ENCODE data around the gene LILRB5. TPM values are rescaled to one million over a fixed set of nuclear protein-coding genes. Genes with fewer than 3 reads are reported as not detected.
"Not testable (repeated sequence)": the region's sequence is repeated elsewhere in the genome, so short reads cannot be mapped to it uniquely, and the experiment has no call there.

The LILRB5 gene
- total and polyA plus RNA-seq, 2 of the 8 experiments (the other 6 are each of a cell fraction or from before 2014, with no cell fraction given): 0.05 TPM; not detected in 1

GRCh38 chr19:54229146-54229545 is 27.9 kb downstream of the LILRB5 start (continued):
- TF ChIP-seq EZH2 (IDR thresholded peaks at IDR 0.05; ENCODE audit: low read depth, low read length, severe bottlenecking): no peak

GRCh38 chr19:54224619-54225018 is 32.5 kb downstream of the LILRB5 start:
- H4K20me1 ChIP-seq (replicated peaks in 1 of 2; ENCODE audit: control insufficient read depth in 1 of 2, insufficient read depth in 2 of 2, low read length in 2 of 2); H4K5ac ChIP-seq (ENCODE audit: insufficient read length, low read depth, low read length); H2BK120ac ChIP-seq (replicated peaks; ENCODE audit: low read depth, low read length); H3K27ac ChIP-seq (ENCODE audit: low read depth, low read length); H3K23ac ChIP-seq (ENCODE audit: insufficient read length); H2BK5ac ChIP-seq (ENCODE audit: low read depth, low read length); H3K4me2 ChIP-seq (ENCODE audit: insufficient read depth in 1 of 2, low read depth in 2 of 2, low read length in 2 of 2); H3K4me3 ChIP-seq (ENCODE audit: extremely low read depth in 1 of 4, insufficient read depth in 2 of 4, low read depth in 3 of 4, low read length in 4 of 4); H3K79me1 ChIP-seq (ENCODE audit: low read depth, low read length); DNase-seq (ENCODE audit: low read depth in 1 of 2, low spot score in 2 of 2); H3K23me2 ChIP-seq (ENCODE audit: low read depth, low read length); H3K56ac ChIP-seq (replicated peaks; ENCODE audit: insufficient read length, low read depth, low read length); H3K36me3 ChIP-seq (ENCODE audit: control insufficient read depth in 2 of 4, insufficient read depth in 4 of 4, low read length in 3 of 4); H3K18ac ChIP-seq (ENCODE audit: extremely low read depth, low read length); H2BK15ac ChIP-seq (ENCODE audit: low read length); H4K8ac ChIP-seq (ENCODE audit: extremely low read depth, insufficient read depth, low read length); H2BK12ac ChIP-seq (ENCODE audit: low read depth, low read length); H3K4ac ChIP-seq (replicated peaks; ENCODE audit: insufficient read length, low read depth, low read length); H3K79me2 ChIP-seq (ENCODE audit: control insufficient read depth in 1 of 2, insufficient read depth in 2 of 2, low read length in 2 of 2); H3K27me3 ChIP-seq (replicated peaks in 1 of 4; ENCODE audit: control insufficient read depth in 3 of 4, extremely low read depth in 1 of 4, insufficient read depth in 3 of 4, low read length in 3 of 4); H2AFZ ChIP-seq (ENCODE audit: low read length); CTCF ChIA-PET (ENCODE audit: partially characterized antibody); H3K9ac ChIP-seq (replicated peaks in 1 of 4; ENCODE audit: extremely low read depth in 1 of 4, low read depth in 3 of 4, low read length in 3 of 4); H4K91ac ChIP-seq (replicated peaks; ENCODE audit: insufficient read length, low read length); H3K14ac ChIP-seq (ENCODE audit: insufficient read length); FAIRE-seq; H2BK20ac ChIP-seq (ENCODE audit: low read length); H2AK5ac ChIP-seq (ENCODE audit: low read depth, low read length); H3K9me3 ChIP-seq (ENCODE audit: insufficient read depth in 2 of 2, low read depth in 1 of 2, low read length in 1 of 2); H3K4me1 ChIP-seq (replicated peaks in 1 of 4; ENCODE audit: control insufficient read depth in 3 of 4, insufficient read depth in 4 of 4, low read length in 3 of 4): not testable (repeated sequence)
- POLR2A ChIA-PET (ENCODE audit: partially characterized antibody): interaction anchor here (5.4 to 6.4 kb wide), 2 partner anchors 16 to 23 kb away, joined by 40 to 73 read pairs; partner anchors contain the start of gene RPS9
- WGBS, 2 experiments (ENCODE audit: extremely low coverage in 1 of 2, insufficient coverage in 1 of 2, insufficient read length in 1 of 2, insufficient replicate concordance in 2 of 2, low coverage in 1 of 2, low lambda C conversion rate in 2 of 2, missing lambda C conversion rate in 1 of 2): 93% methylated on average over 8 of the region's 10 CpGs; no CpG with 5 or more reads in 1 of the 2 experiments

All from H1 (cell line).